Neutrophil (primary cell): ENCODE measurements around the gene CMTM7.

Experiments
- H3K27ac ChIP-seq: fragments of 200-600 bp; sonication (generic); 2 replicates; pipeline ENCODE4 v1.5.1; 2016; ENCODE audit warnings: mild to moderate bottlenecking, moderate library complexity
- H3K27me3 ChIP-seq: fragments of 200-600 bp; sonication (generic); 2 replicates; pipeline ENCODE4 v1.6.0; 2016; ENCODE audit warnings: mild to moderate bottlenecking
- H3K36me3 ChIP-seq: fragments of 200-600 bp; sonication (generic); 2 replicates; pipeline ENCODE4 v1.5.1; 2017
- H3K4me1 ChIP-seq, 2 experiments: fragments of 200-600 bp in 1 of 2; sonication (generic) in 1 of 2; 1 replicate in 1 of 2; 2 replicates in 1 of 2; pipeline versions ENCODE4 v1.5.1 to v1.6.1; 2013 to 2016; ENCODE audit warnings: low read depth in 1 of 2, low read length in 1 of 2, mild to moderate bottlenecking in 1 of 2, moderate library complexity in 1 of 2; ENCODE audit not compliant: control insufficient read depth in 1 of 2, insufficient read depth in 1 of 2
- H3K4me3 ChIP-seq, 2 experiments: fragments of 200-600 bp in 1 of 2; sonication (generic) in 1 of 2; 1 replicate in 1 of 2; 2 replicates in 1 of 2; pipeline ENCODE4 v1.5.1; 2013 to 2016; ENCODE audit warnings: low read depth in 1 of 2, low read length in 1 of 2, mild to moderate bottlenecking in 1 of 2, moderate library complexity in 1 of 2
- H3K9me3 ChIP-seq: fragments of 200-600 bp; sonication (generic); 2 replicates; pipeline ENCODE4 v1.5.1; 2016
- TF ChIP-seq, protein P1 (sequence below): fragments of 200-600 bp; sonication (generic); IDR thresholded peaks from 2 replicates; pipeline ENCODE4 v1.5.1; 2016; ENCODE audit warnings: antibody characterized with exemption

The CMTM7 gene

DNA sequence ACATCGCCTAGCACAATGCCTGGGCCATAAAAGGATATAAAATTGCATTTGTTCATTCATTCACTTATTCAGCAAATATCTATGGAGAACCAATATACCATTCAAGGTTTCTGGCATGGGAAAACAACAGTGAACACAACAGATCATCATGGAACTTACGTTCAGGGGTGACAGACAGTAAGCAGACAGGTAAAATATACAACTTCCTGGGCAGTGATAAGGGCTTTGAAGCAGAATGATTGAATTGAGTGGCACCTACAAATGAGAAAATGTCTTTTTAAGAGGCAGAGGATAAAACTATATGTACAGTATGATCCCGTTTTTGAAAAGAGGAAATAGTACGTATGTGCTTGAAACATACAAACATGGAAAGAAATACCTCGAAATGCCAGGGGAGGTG, 39.2 kb downstream of the CMTM7 start:
- peaks cover 46 to 58% of the 10 kb centered on the region in 2 experiments for H3K4me1 ChIP-seq
- H3K36me3 ChIP-seq: no peaks in the 10 kb centered on the region
- H3K27me3 ChIP-seq: no peaks in the 10 kb centered on the region
- no peak overlapping the region for H3K4me3 ChIP-seq
- H3K9me3 ChIP-seq: no peaks in the 10 kb centered on the region
- peak overlapping the region; percentile 88 for H3K27ac ChIP-seq
- TF ChIP-seq, protein P1, sequence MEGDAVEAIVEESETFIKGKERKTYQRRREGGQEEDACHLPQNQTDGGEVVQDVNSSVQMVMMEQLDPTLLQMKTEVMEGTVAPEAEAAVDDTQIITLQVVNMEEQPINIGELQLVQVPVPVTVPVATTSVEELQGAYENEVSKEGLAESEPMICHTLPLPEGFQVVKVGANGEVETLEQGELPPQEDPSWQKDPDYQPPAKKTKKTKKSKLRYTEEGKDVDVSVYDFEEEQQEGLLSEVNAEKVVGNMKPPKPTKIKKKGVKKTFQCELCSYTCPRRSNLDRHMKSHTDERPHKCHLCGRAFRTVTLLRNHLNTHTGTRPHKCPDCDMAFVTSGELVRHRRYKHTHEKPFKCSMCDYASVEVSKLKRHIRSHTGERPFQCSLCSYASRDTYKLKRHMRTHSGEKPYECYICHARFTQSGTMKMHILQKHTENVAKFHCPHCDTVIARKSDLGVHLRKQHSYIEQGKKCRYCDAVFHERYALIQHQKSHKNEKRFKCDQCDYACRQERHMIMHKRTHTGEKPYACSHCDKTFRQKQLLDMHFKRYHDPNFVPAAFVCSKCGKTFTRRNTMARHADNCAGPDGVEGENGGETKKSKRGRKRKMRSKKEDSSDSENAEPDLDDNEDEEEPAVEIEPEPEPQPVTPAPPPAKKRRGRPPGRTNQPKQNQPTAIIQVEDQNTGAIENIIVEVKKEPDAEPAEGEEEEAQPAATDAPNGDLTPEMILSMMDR: no peak

DNA sequence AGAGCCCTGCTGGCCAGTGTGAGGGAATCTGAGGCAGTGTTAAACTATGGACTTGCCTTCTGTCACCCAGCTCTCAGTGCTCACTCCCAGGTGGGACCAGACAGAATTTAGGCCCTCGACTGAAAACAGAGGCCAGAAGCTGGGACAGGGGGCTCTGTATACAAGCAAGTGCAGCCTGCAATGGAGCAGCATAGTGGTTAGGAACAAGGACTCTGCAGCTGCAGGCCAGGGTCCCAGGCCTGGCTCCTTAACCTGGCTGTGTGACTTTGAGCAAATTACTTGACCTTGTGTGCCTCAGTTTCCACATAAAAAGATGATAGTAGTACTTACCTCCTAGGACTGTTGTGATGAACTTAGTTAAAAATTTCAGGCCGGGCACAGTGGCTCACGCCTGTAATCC, 39.8 kb downstream of the CMTM7 start:
- Histone ChIP-seq H3K9me3 (no peaks in the 10 kb centered on the region), H3K4me3 (no peak overlapping the region), H3K27ac (peak overlapping the region; percentile 88), H3K4me1 (peaks cover 46 to 57% of the 10 kb centered on the region in 2 experiments), H3K27me3 (no peaks in the 10 kb centered on the region), H3K36me3 (no peaks in the 10 kb centered on the region)
- TF ChIP-seq, protein P1: no peak

DNA sequence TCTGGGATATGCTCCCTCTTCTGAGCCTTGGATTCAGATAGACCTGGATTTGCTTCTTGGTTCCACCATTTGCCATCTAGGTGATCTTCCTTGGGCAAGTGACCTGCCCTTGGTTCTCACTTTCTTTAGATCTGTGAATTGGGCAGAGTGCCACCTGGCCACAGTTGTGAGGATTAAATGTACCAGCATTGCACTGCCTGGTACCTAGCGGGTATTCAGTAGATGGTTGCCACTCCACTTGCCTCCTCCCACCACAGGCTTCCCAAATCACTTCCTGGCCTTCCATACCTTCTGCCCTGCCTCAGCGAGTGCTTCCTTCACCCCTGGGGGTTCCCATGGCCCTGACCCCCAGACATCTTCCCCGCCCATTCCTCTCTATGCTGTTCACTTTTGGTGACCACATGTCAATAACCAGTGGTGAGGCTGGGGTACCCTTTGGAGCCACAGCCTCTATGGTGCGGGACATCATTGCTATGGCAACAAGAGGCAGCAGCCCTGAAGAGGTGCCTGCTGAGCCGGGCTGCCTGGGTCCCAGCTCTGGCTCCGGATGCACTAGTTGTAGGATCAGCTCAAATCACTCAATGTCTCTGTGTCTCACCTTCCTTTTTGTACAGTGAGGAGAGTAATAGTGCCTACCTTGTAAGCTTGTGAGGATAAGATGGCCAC, 40.5 kb downstream of the CMTM7 start:
- Histone ChIP-seq H3K9me3 (no peaks in the 10 kb centered on the region), H3K4me1 (peaks cover 46 to 57% of the 10 kb centered on the region in 2 experiments), H3K4me3 (peak overlapping the region in 1 of 2 experiments; percentile 34), H3K27ac (peak overlapping the region; percentile 88), H3K36me3 (no peaks in the 10 kb centered on the region), H3K27me3 (no peaks in the 10 kb centered on the region)
- TF ChIP-seq, protein P1: no peak

DNA sequence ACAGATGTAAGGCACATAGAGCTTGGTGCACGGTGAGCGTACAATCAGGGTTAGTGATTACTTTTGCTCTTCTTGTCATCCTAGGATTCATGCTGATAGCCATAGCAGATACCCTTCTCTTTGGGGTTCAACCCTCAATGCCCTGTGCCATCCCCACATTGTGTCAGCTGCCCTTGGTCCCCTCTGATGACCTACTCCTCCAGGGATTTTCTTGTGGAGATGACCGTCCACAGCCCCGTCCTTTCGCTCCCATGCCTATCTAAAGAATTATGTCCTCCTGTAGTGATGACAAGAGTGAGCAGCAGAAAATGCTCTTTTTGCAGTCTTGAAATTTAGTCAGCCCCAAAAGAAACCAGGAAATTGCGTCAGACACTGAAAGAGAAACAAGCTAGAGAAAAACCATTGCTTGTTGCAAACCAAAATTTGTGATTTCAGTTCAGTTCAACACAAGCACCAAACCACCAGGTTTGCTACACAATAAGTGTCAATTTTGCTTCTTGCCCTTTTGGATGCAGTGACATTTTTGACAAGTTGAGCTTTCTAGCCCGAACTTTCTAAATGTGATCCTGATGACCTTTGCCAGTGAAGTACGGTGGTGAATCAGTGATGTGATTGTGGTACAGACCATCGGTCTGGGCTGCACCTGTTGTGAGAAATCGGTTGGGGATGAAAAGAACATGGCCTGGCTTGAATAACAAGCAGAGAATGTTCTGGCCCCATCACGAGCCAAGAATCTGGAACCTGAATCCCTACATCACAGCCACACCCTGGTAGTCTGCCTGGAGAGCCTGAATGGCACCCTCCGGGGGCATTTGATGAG, 41.3 kb downstream of the CMTM7 start:
- H3K9me3 ChIP-seq: no peaks in the 10 kb centered on the region
- peak overlapping the region; percentile 88 for H3K27ac ChIP-seq
- peaks cover 44 to 50% of the 10 kb centered on the region in 2 experiments for H3K4me1 ChIP-seq
- H3K27me3 ChIP-seq: no peaks in the 10 kb centered on the region
- peak overlapping the region; percentile 24 to 34 for H3K4me3 ChIP-seq
- no peaks in the 10 kb centered on the region for H3K36me3 ChIP-seq
- TF ChIP-seq, protein P1: no peak

DNA sequence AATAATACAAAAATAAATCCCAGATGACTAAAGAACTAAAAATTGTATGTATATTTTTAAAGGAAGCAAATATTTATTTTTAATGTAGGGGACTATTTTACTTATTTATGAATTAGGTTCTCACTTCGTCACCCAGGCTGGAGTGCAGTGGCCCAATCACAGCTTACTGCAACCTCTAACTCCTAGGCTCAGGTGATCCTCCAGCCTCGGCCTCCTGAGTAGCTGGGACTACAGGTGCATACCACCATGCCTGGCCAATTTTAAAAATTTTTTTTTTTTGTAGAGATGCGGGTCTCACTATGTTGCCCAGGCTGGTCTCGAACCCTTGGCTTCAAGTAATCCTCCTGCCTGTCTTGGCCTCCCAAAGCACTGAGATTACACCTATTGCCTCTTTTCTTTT, 42.6 kb downstream of the CMTM7 start:
- TF ChIP-seq, protein P1: no peak
- Histone ChIP-seq H3K4me1 (peaks cover 37 to 38% of the 10 kb centered on the region in 2 experiments), H3K27ac (peak overlapping the region; percentile 88), H3K36me3 (no peaks in the 10 kb centered on the region), H3K27me3 (no peaks in the 10 kb centered on the region), H3K9me3 (no peaks in the 10 kb centered on the region), H3K4me3 (no peak overlapping the region)
